Thyroid gland (tissue), 4 donors: Measurements from ENCODE around the gene NALF2. TPM values are rescaled to one million over a fixed set of nuclear protein-coding genes. Genes with fewer than 3 reads are reported as not detected.

ENCODE experiments used
- DNase-seq, 2 donors: peaks; one replicate each; pipeline ENCODE4 v3.0.0-alpha.2; 2019
- H3K27ac ChIP-seq, 3 donors: fragments of 200-600 bp; sonication (generic); 1 replicate in 2 of 3; 2 replicates in 1 of 3; pipeline ENCODE4 v1.5.1; 2016 to 2019; ENCODE audit warnings: mild to moderate bottlenecking in 1 of 3, moderate library complexity in 1 of 3
- H3K27me3 ChIP-seq: fragments of 200-600 bp; sonication (generic); one replicate; pipeline ENCODE4 v1.5.1; 2019
- H3K36me3 ChIP-seq, 2 donors: fragments of 200-600 bp; sonication (generic); one replicate each; pipeline ENCODE4 v1.5.1; 2016 to 2019
- H3K4me1 ChIP-seq, 2 donors: fragments of 200-600 bp; sonication (generic); one replicate each; pipeline ENCODE4 v1.5.1; 2017 to 2019
- H3K4me3 ChIP-seq, 3 donors: fragments of 200-600 bp; sonication (generic); replicated peaks in 1 of 3; 1 replicate in 2 of 3; 2 replicates in 1 of 3; pipeline ENCODE4 v1.5.1; 2016; ENCODE audit warnings: mild to moderate bottlenecking in 1 of 3
- H3K9me3 ChIP-seq: fragments of 200-600 bp; sonication (generic); one replicate; pipeline ENCODE4 v1.5.1; 2017
- CTCF ChIP-seq, 6 experiments: fragments of 200-600 bp in 3 of 6; fragments of 450-650 bp in 3 of 6; sonication (generic) in 3 of 6; IDR thresholded peaks; one replicate each; pipeline ENCODE4 v1.5.1; 2016 to 2019; ENCODE audit warnings: antibody characterized with exemption in 6 of 6, mild to moderate bottlenecking in 2 of 6, inconsistent platforms in 1 of 6, moderate library complexity in 1 of 6
- POLR2A ChIP-seq, 2 donors: fragments of 450-650 bp; IDR thresholded peaks; one replicate each; pipeline ENCODE4 v1.6.1; 2017; ENCODE audit warnings: antibody characterized with exemption in 2 of 2, mild to moderate bottlenecking in 2 of 2, moderate library complexity in 1 of 2
- WGBS, 2 donors: methylation state at CpG; one replicate each; pipeline ENCODE4 v1.1.5; 2017; 5-methylcytosine and 5-hydroxymethylcytosine counted together
- intact Hi-C: fragments of 100-400 bp; cut with DNase I; formaldehyde crosslinking; loops from one replicate; pipeline ENCODE4 v1.15.1; 2023
- total RNA-seq, 4 donors: library from RNA; depleted of rRNA; stranded (reverse); fragments of >200 nt; gene quantifications; one replicate each; pipeline ENCODE4 v1.2.3, GENCODE V29; 2016

The NALF2 gene
- total RNA-seq, 4 donors from 2014 or later, result 2.8 to 26.1 (median 19.5) TPM

- TF ChIP-seq CTCF (IDR thresholded peaks at IDR 0.05) (no peak), POLR2A (IDR thresholded peaks at IDR 0.05) (no peak)
Observed at GRCh38 chrX:69546978-69547377, 42.9 kb downstream of the NALF2 start.

GRCh38 chrX:69551421-69552009, 47.4 kb downstream of the NALF2 start:
- WGBS, 2 donors, result 72 to 77% methylated on average over 7 of the region's 7 CpGs

More at GRCh38 chrX:69546978-69547377, 42.9 kb downstream of the NALF2 start:
- no peak overlapping the region for H3K4me3 ChIP-seq
- intact Hi-C loops, result no loop called here
- no peak for DNase-seq
- no peaks in the 10 kb centered on the region for H3K36me3 ChIP-seq
- H3K27me3 ChIP-seq, result no peaks in the 10 kb centered on the region
- no peaks in the 10 kb centered on the region for H3K9me3 ChIP-seq
- no peak overlapping the region for H3K27ac ChIP-seq
- H3K4me1 ChIP-seq, result no peaks in the 10 kb centered on the region
- WGBS, 2 donors, result 93 to 94% methylated on average over 3 to 4 of the region's 5 CpGs

GRCh38 chrX:69552512-69552911, 48.4 kb downstream of the NALF2 start:
- Histone ChIP-seq H3K27ac (no peak overlapping the region), H3K36me3 (no peaks in the 10 kb centered on the region), H3K9me3 (no peaks in the 10 kb centered on the region), H3K4me1 (peaks cover 0 to 4% of the 10 kb centered on the region in 2 donors), H3K4me3 (no peak overlapping the region), H3K27me3 (no peaks in the 10 kb centered on the region)
- no peak for DNase-seq
- intact Hi-C loops, result no loop called here
- TF ChIP-seq POLR2A (IDR thresholded peaks at IDR 0.05), result no peak
- no peak for TF ChIP-seq CTCF (IDR thresholded peaks at IDR 0.05)
- WGBS, 2 donors, result 72 to 90% methylated on average over 3 to 4 of the region's 4 CpGs

More at GRCh38 chrX:69551421-69552009, 47.4 kb downstream of the NALF2 start:
- TF ChIP-seq CTCF (IDR thresholded peaks at IDR 0.05) (no peak), POLR2A (IDR thresholded peaks at IDR 0.05) (no peak)
- H3K27ac ChIP-seq, result no peak overlapping the region
- DNase-seq, result no peak
- no peaks in the 10 kb centered on the region for H3K36me3 ChIP-seq
- intact Hi-C loops, result no loop called here
- no peak overlapping the region for H3K4me3 ChIP-seq
- H3K9me3 ChIP-seq, result no peaks in the 10 kb centered on the region
- no peaks in the 10 kb centered on the region for H3K27me3 ChIP-seq
- peaks cover 0 to 4% of the 10 kb centered on the region in 2 donors for H3K4me1 ChIP-seq

Other genes with a start within 250 kb of the NALF2 start
- gene EDA, start 111.8 kb downstream of the NALF2 start, total RNA-seq, result 10 to 100 TPM in 3 of 4 donors, 1 to 10 TPM in 1; 6.2 to 27.0 (median 14.2) TPM